Adipocyte (in vitro differentiated cells): Measurements from ENCODE around the gene EMX1.

Experiments used
- DNase-seq: peaks from one replicate; pipeline ENCODE4 v3.0.0-alpha.2; 2015; ENCODE audit warnings: low read depth
- H3K27me3 ChIP-seq: replicated peaks from 2 replicates; pipeline ENCODE4 v1.7.0; 2013; ENCODE audit warnings: mild to moderate bottlenecking, low read length, moderate library complexity; ENCODE audit not compliant: control insufficient read depth, insufficient read depth
- H3K36me3 ChIP-seq: 2 replicates; pipeline ENCODE4 v1.7.0; 2013; ENCODE audit warnings: low read length, mild to moderate bottlenecking, moderate library complexity; ENCODE audit not compliant: control insufficient read depth, insufficient read depth, severe bottlenecking
- H3K4me1 ChIP-seq: 2 replicates; pipeline ENCODE4 v1.7.0; 2013; ENCODE audit warnings: mild to moderate bottlenecking, low read length, moderate library complexity; ENCODE audit not compliant: control insufficient read depth, insufficient read depth
- H3K4me3 ChIP-seq: 2 replicates; pipeline ENCODE4 v1.7.0; 2013; ENCODE audit warnings: mild to moderate bottlenecking, low read length, moderate library complexity
- H3K9ac ChIP-seq: 2 replicates; pipeline ENCODE4 v1.7.0; 2013; ENCODE audit warnings: mild to moderate bottlenecking, low read length, moderate library complexity
- H3K9me3 ChIP-seq: 2 replicates; pipeline ENCODE4 v1.7.0; 2013; ENCODE audit warnings: mild to moderate bottlenecking, low read length, moderate library complexity; ENCODE audit not compliant: control insufficient read depth

EMX1 gene

GRCh38 chr2:72920318-72921087 is 3.2 kb downstream of the EMX1 start:
- DNase-seq = no peak
- Histone ChIP-seq H3K36me3 (no peaks in the 10 kb centered on the region), H3K4me3 (peak overlapping the region; percentile 66), H3K9me3 (peaks cover 20% of the 10 kb centered on the region), H3K4me1 (peaks cover 10% of the 10 kb centered on the region), H3K27me3 (peaks cover 87% of the 10 kb centered on the region), H3K9ac (no peak overlapping the region)

- Histone ChIP-seq H3K4me1 (peaks cover 9% of the 10 kb centered on the region), H3K36me3 (no peaks in the 10 kb centered on the region), H3K4me3 (no peak overlapping the region), H3K9me3 (peaks cover 20% of the 10 kb centered on the region), H3K27me3 (peaks cover 90% of the 10 kb centered on the region), H3K9ac (no peak overlapping the region)
- no peak for DNase-seq
Measured at GRCh38 chr2:72921088-72921851, 4.0 kb downstream of the EMX1 start.

GRCh38 chr2:72921853-72922252 is 4.5 kb downstream of the EMX1 start:
- Histone ChIP-seq H3K4me3 (no peak overlapping the region), H3K4me1 (peaks cover 6% of the 10 kb centered on the region), H3K9me3 (peaks cover 20% of the 10 kb centered on the region), H3K27me3 (peaks cover 90% of the 10 kb centered on the region), H3K9ac (no peak overlapping the region), H3K36me3 (no peaks in the 10 kb centered on the region)
- no peak for DNase-seq

GRCh38 chr2:72923833-72924352 is 6.6 kb downstream of the EMX1 start:
- Histone ChIP-seq H3K9me3 (peaks cover 17% of the 10 kb centered on the region), H3K9ac (no peak overlapping the region), H3K4me1 (peaks cover 2% of the 10 kb centered on the region), H3K36me3 (no peaks in the 10 kb centered on the region), H3K27me3 (peaks cover 98% of the 10 kb centered on the region), H3K4me3 (no peak overlapping the region)
- no peak for DNase-seq

- peaks cover 2% of the 10 kb centered on the region for H3K4me1 ChIP-seq
- H3K9me3 ChIP-seq = peaks cover 17% of the 10 kb centered on the region
- DNase-seq = no peak
- no peak overlapping the region for H3K4me3 ChIP-seq
- no peak overlapping the region for H3K9ac ChIP-seq
- H3K27me3 ChIP-seq = peaks cover 97% of the 10 kb centered on the region
- H3K36me3 ChIP-seq = no peaks in the 10 kb centered on the region
Measured at GRCh38 chr2:72924353-72925240, 7.3 kb downstream of the EMX1 start.

GRCh38 chr2:72925328-72925943 is 8.1 kb downstream of the EMX1 start:
- DNase-seq = no peak
- no peak overlapping the region for H3K9ac ChIP-seq
- H3K36me3 ChIP-seq = no peaks in the 10 kb centered on the region
- no peaks in the 10 kb centered on the region for H3K4me1 ChIP-seq
- peaks cover 17% of the 10 kb centered on the region for H3K9me3 ChIP-seq
- H3K4me3 ChIP-seq = no peak overlapping the region
- peaks cover 97% of the 10 kb centered on the region for H3K27me3 ChIP-seq

GRCh38 chr2:72926368-72926767 is 9.0 kb downstream of the EMX1 start:
- no peak for DNase-seq
- no peaks in the 10 kb centered on the region for H3K4me1 ChIP-seq
- peaks cover 17% of the 10 kb centered on the region for H3K9me3 ChIP-seq
- no peaks in the 10 kb centered on the region for H3K36me3 ChIP-seq
- no peak overlapping the region for H3K9ac ChIP-seq
- H3K4me3 ChIP-seq = no peak overlapping the region
- peaks cover 89% of the 10 kb centered on the region for H3K27me3 ChIP-seq

- Histone ChIP-seq H3K9me3 (peaks cover 17% of the 10 kb centered on the region), H3K36me3 (no peaks in the 10 kb centered on the region), H3K9ac (no peak overlapping the region), H3K27me3 (peaks cover 83% of the 10 kb centered on the region), H3K4me1 (no peaks in the 10 kb centered on the region), H3K4me3 (no peak overlapping the region)
- no peak for DNase-seq
Measured at GRCh38 chr2:72926811-72927465, 9.6 kb downstream of the EMX1 start.

GRCh38 chr2:72927619-72928550 is 10.6 kb downstream of the EMX1 start:
- DNase-seq = no peak
- Histone ChIP-seq H3K9ac (no peak overlapping the region), H3K4me3 (no peak overlapping the region), H3K27me3 (peaks cover 80% of the 10 kb centered on the region), H3K4me1 (no peaks in the 10 kb centered on the region), H3K36me3 (no peaks in the 10 kb centered on the region), H3K9me3 (peaks cover 10% of the 10 kb centered on the region)
